K562 (cell line): ENCODE data around the gene IRF6. TPM values are rescaled to one million over a fixed set of nuclear protein-coding genes. Genes with fewer than 3 reads are reported as not detected.

Experiments
- ELF1 ChIP-seq: fragments of 200-800 bp; sonication (Bioruptor generic); IDR thresholded peaks from 2 replicates; pipeline ENCODE4 v1.6.1; 2016; ENCODE audit warnings: missing genetic modification characterization, missing compliant biosample characterization
- JUNB ChIP-seq: fragments of 450-650 bp; formaldehyde crosslinking; conservative IDR thresholded peaks from 2 replicates; pipeline ENCODE4 v1.4.0; 2020; ENCODE audit warnings: mild to moderate bottlenecking
- LARP7 ChIP-seq: fragments of 450-650 bp; IDR thresholded peaks from 2 replicates; pipeline ENCODE4 v1.6.1; 2016
- LCOR ChIP-seq: sonication (generic); formaldehyde crosslinking; IDR thresholded peaks from 2 replicates; pipeline ENCODE4 v1.8.0; 2022; ENCODE audit warnings: mild to moderate bottlenecking, missing genetic modification reagents
- NFIX ChIP-seq: fragments of 250-450 bp; sonication (Bioruptor Pico); IDR thresholded peaks from 2 replicates; pipeline ENCODE4 v1.4.0; 2020; ENCODE audit warnings: low read depth, mild to moderate bottlenecking, moderate library complexity
- POLR2AphosphoS5 ChIP-seq: IDR thresholded peaks from 2 replicates; pipeline ENCODE4 v1.6.1; 2011; ENCODE audit warnings: mild to moderate bottlenecking, low read depth, low read length, moderate library complexity; ENCODE audit not compliant: control insufficient read depth, insufficient read depth
- POLR2B ChIP-seq: fragments of 450-650 bp; IDR thresholded peaks from 2 replicates; pipeline ENCODE4 v1.6.1; 2018; ENCODE audit warnings: low read depth; ENCODE audit not compliant: partially characterized antibody
- REST ChIP-seq, 2 experiments: fragments of 450-650 bp; formaldehyde crosslinking in 1 of 2; IDR thresholded peaks; 2 replicates each; pipeline versions ENCODE4 v1.4.0 to v1.6.1; 2014 to 2020; ENCODE audit warnings: mild to moderate bottlenecking in 2 of 2, borderline replicate concordance in 1 of 2, low read depth in 1 of 2
- RREB1 ChIP-seq: fragments of 250-450 bp; sonication (Bioruptor Pico); IDR thresholded peaks from 2 replicates; pipeline ENCODE4 v1.4.0; 2020
- SUPT5H ChIP-seq: fragments of 450-650 bp; IDR thresholded peaks from 2 replicates; pipeline ENCODE4 v1.6.1; 2016
- TARDBP ChIP-seq: fragments of 450-650 bp; IDR thresholded peaks from 2 replicates; pipeline ENCODE4 v1.6.1; 2016
- ZNF224 ChIP-seq: sonication (generic); formaldehyde crosslinking; IDR thresholded peaks from 2 replicates; pipeline ENCODE4 v1.8.0; 2022; ENCODE audit warnings: mild to moderate bottlenecking, missing genetic modification reagents
- ZNF586 ChIP-seq: fragments of 450-650 bp; formaldehyde crosslinking; conservative IDR thresholded peaks from 2 replicates; pipeline ENCODE4 v1.4.0; 2020; ENCODE audit warnings: mild to moderate bottlenecking, moderate library complexity
- polyA plus RNA-seq, 8 experiments: library from polyadenylated mRNA; depleted of rRNA in 4 of 8; stranded (reverse) in 5 of 8; unstranded in 3 of 8; fragments of >200 nt; fragmentation: Nextera tagmentation in 2 of 8; fragmentation: Illumina TruSeq in 1 of 8; extraction: Ambion mirVana in 2 of 8; extraction: Trizol in 1 of 8; gene quantifications; 2 replicates each; pipeline versions ENCODE4 v1.2.1 to v1.2.3, GENCODE V29; 2011 to 2014; ENCODE audit warnings: inconsistent platforms in 1 of 8, missing spikeins in 1 of 8
- total RNA-seq, 7 experiments: library from RNA; depleted of rRNA in 6 of 7; stranded (reverse); fragments of >200 nt in 6 of 7; fragmentation: Illumina TruSeq in 2 of 7; extraction: Trizol in 2 of 7; gene quantifications; 2 replicates each; pipeline versions ENCODE4 v1.2.1 to v1.2.3, GENCODE V29; 2011 to 2021; ENCODE audit warnings: low replicate concordance in 1 of 7

The IRF6 gene
- total and polyA plus RNA-seq, 9 of the 15 experiments (the other 6 are each of a cell fraction or from before 2014, with no cell fraction given) = 0.03 to 0.65 (median 0.17) TPM

DNA sequence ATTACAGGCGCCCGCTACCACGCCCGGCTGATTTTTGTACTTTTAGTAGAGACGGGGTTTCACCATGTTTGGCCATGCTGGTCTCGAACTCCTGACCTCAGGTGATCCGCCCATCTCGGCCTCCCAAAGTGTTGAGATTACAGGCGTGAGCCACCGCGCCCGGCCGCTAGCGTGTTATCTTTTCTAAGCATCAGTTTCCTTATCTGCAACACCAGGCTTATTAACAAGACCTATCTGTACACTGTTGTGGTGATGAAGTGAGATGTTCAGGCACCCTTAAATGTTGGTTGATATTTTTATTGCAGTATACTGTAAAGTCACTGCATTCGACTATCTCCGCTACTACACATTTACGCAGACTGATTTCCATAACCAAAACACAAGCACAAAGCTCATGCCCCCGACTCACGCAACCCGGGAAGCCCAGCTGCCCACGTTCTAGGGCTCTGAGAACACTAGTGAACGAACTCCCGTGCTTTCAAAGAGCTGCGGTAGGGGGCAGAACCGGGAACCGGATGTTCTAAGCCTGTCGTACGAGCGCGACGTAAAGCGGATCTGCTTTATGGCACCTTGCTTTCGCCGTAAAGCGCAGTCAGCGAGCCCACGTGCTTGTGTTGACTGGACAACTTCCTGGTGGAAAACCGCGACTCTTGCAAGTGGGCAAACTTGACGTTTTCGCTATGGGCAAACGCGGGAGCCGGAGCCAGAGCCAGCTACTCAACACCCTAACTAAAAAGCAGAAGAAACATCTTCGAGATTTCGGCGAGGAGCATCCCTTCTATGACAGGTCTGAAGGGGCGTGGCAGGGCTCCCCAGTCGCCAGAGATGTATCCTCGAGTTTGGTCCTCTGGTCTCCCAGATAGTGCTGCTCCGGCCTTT, 21.7 kb upstream of the IRF6 start, which contains the start of gene UTP25 (continued):
- 0 out of 2 replicates have a peak, but pooled peaks have one; percentile 20 for TF ChIP-seq REST (IDR thresholded peaks at IDR 0.05; ENCODE audit: borderline replicate concordance)
- no peak for TF ChIP-seq REST (CRISPR knock-in tag; IDR thresholded peaks at IDR 0.05; ENCODE audit: low read depth)
- TF ChIP-seq RREB1 = peak; percentile 51; the same call in 1 of the 2 replicates
- TF ChIP-seq ZNF586 (CRISPR knock-in tag) = no peak
- no peak for TF ChIP-seq JUNB (CRISPR knock-in tag)
- TF ChIP-seq NFIX (CRISPR knock-in tag) = no peak
- TF ChIP-seq TARDBP = peak; percentile 88; the same call in 1 of the 2 replicates
- TF ChIP-seq ZNF224 (CRISPR knock-in tag) = no peak
- peak; percentile 24; the same call in 1 of the 2 replicates for TF ChIP-seq LCOR (CRISPR knock-in tag)
- TF ChIP-seq SUPT5H = peak; percentile 78
- TF ChIP-seq POLR2AphosphoS5 = peak; percentile 77
- peak; percentile 95 for TF ChIP-seq ELF1 (tag)
- TF ChIP-seq POLR2B = peak; percentile 53
- no peak for TF ChIP-seq LARP7
